ENCODE measurements around the gene KRT3.

KRT3 gene

DNA sequence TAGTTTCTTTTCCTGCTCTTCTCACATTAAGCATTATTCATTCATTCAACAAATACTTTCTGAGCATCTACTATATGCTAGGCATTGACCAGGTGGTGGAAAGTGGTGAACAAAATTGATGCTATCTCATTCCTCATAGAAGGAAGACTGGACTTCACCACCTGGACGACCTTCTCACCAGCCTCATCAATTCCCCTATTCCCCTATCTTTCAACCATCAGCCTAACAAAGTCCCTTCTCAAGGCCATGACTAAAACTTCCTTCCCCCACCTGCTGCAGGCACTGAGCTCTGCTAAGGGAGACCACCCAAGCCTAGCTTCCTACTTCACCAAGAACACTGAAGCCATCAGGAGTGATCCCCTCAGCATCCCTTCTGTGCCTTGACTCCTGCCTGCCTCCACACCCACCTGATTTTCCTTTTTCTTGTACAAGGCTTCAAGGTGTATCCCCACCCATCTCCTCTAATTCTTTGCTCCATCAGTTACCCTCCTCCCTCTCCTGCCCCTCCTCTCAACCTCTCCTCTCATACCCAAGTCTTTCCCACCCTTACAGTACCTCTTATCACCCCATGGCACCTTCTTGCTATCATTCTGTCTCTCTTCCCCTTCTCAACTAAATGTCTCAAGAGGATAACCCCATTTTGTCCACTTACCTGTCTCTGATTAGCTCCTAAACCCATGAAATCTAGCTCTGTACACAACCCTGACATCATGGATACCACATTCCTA is 38.3 kb downstream of the KRT3 start:
- TF ChIP-seq, protein P1, sequence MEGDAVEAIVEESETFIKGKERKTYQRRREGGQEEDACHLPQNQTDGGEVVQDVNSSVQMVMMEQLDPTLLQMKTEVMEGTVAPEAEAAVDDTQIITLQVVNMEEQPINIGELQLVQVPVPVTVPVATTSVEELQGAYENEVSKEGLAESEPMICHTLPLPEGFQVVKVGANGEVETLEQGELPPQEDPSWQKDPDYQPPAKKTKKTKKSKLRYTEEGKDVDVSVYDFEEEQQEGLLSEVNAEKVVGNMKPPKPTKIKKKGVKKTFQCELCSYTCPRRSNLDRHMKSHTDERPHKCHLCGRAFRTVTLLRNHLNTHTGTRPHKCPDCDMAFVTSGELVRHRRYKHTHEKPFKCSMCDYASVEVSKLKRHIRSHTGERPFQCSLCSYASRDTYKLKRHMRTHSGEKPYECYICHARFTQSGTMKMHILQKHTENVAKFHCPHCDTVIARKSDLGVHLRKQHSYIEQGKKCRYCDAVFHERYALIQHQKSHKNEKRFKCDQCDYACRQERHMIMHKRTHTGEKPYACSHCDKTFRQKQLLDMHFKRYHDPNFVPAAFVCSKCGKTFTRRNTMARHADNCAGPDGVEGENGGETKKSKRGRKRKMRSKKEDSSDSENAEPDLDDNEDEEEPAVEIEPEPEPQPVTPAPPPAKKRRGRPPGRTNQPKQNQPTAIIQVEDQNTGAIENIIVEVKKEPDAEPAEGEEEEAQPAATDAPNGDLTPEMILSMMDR (IDR thresholded peaks at IDR 0.05; ENCODE audit: low read depth, low read length, poor library complexity, severe bottlenecking): no peak
- TF ChIP-seq EZH2phosphoT487 (IDR thresholded peaks at IDR 0.05; ENCODE audit: borderline replicate concordance, low read length): no peak
- H3K4me1 ChIP-seq (ENCODE audit: control insufficient read depth, low read length): no peaks in the 10 kb centered on the region
- H3K9me2 ChIP-seq (replicated peaks; ENCODE audit: control insufficient read depth, low read length): no peaks in the 10 kb centered on the region
- H3K27ac ChIP-seq (ENCODE audit: low read depth, low read length): no peak overlapping the region
- H3K36me3 ChIP-seq (ENCODE audit: control insufficient read depth, low read length): no peaks in the 10 kb centered on the region
- no peaks in the 10 kb centered on the region for H4K20me1 ChIP-seq (ENCODE audit: control insufficient read depth, insufficient read depth, low read depth, low read length)
- peaks cover 7% of the 10 kb centered on the region; the same call in 1 of the 2 replicates for H3K27me3 ChIP-seq (ENCODE audit: control insufficient read depth, low read length)
- no peaks in the 10 kb centered on the region for H3K79me2 ChIP-seq (ENCODE audit: control insufficient read depth, low read length)
- H3K9me3 ChIP-seq (ENCODE audit: control insufficient read depth, insufficient read depth, low read length): peaks cover 11% of the 10 kb centered on the region; the same call in 1 of the 2 replicates
- no peak overlapping the region for H3K4me2 ChIP-seq (ENCODE audit: low read length)
- no peaks in the 10 kb centered on the region for H3F3A ChIP-seq (ENCODE audit: control insufficient read depth, insufficient read depth)
- H3K4me3 ChIP-seq (ENCODE audit: low read length): no peak overlapping the region

DNA sequence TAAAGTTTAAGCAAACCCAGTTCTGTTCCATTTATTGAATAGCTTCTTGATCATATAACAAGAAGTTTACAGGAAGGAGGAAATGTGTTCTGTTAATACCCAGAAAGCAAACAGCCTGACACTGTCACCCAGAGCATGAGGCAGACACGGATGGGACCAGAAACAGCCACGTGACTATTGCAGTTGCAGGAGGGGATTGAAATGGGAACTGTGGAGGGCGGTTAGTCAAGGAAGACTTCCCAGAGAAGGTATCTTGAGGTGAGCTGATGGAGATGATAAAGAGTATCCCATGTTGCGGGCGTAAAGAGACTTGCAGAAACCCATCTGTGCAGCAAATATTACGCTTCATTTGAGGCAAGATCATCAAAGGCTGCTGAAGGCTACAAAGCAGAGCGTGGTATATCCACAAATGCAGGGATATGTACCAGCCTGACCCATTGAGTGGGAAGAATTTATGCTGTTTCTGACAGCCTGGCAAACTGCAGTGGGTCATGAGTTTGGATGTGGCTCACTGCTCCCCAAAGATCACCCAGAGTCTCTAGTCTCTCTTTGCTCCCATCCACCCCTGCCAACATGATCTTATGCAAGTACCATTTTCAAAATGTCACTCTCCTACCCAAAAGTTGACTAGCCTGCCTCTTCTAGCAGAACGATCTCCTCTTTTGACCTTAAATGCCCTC is 39.5 kb downstream of the KRT3 start:
- Histone ChIP-seq H3K9me2 (replicated peaks; ENCODE audit: control insufficient read depth, low read length) (no peaks in the 10 kb centered on the region), H3K36me3 (ENCODE audit: control insufficient read depth, low read length) (no peaks in the 10 kb centered on the region), H3K4me3 (ENCODE audit: low read length) (no peak overlapping the region), H3K4me2 (ENCODE audit: low read length) (no peak overlapping the region), H3K27me3 (ENCODE audit: control insufficient read depth, low read length) (peaks cover 7% of the 10 kb centered on the region; the same call in 1 of the 2 replicates), H3K27ac (ENCODE audit: low read depth, low read length) (no peak overlapping the region), H3K9me3 (ENCODE audit: control insufficient read depth, insufficient read depth, low read length) (peaks cover 7% of the 10 kb centered on the region; the same call in 1 of the 2 replicates), H3F3A (ENCODE audit: control insufficient read depth, insufficient read depth) (no peaks in the 10 kb centered on the region), H3K4me1 (ENCODE audit: control insufficient read depth, low read length) (no peaks in the 10 kb centered on the region), H3K79me2 (ENCODE audit: control insufficient read depth, low read length) (no peaks in the 10 kb centered on the region), H4K20me1 (ENCODE audit: control insufficient read depth, insufficient read depth, low read depth, low read length) (no peaks in the 10 kb centered on the region)
- no peak for TF ChIP-seq EZH2phosphoT487 (IDR thresholded peaks at IDR 0.05; ENCODE audit: borderline replicate concordance, low read length)

DNA sequence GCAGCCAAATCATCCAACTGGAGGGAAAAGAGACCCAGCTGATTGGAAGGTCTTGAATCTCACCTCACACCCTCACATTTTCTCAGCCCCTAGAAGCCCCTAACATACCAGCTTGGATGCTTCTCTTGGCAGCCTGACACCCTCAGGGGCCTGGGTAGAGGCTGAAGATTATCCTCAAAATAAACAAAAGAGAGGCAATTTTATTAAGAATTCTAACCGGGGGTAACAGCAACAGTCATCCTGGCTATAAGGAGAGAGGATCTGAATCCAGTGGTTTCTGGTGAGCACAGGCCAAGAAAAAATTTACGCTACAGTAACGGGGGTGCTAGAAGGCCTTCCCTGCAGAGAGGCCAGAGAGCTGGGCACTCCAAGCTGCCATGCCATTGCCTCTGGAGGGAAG is 40.4 kb downstream of the KRT3 start:
- Histone ChIP-seq H3K36me3 (ENCODE audit: control insufficient read depth, low read length) (no peaks in the 10 kb centered on the region), H3K27ac (ENCODE audit: low read depth, low read length) (no peak overlapping the region), H3K4me2 (ENCODE audit: low read length) (no peak overlapping the region), H3K79me2 (ENCODE audit: control insufficient read depth, low read length) (no peaks in the 10 kb centered on the region), H3K27me3 (ENCODE audit: control insufficient read depth, low read length) (peaks cover 7% of the 10 kb centered on the region; the same call in 1 of the 2 replicates), H3K9me3 (ENCODE audit: control insufficient read depth, insufficient read depth, low read length) (peaks cover 6% of the 10 kb centered on the region; the same call in 1 of the 2 replicates), H3K4me3 (ENCODE audit: low read length) (no peak overlapping the region), H4K20me1 (ENCODE audit: control insufficient read depth, insufficient read depth, low read depth, low read length) (no peaks in the 10 kb centered on the region), H3K4me1 (ENCODE audit: control insufficient read depth, low read length) (no peaks in the 10 kb centered on the region), H3F3A (ENCODE audit: control insufficient read depth, insufficient read depth) (no peaks in the 10 kb centered on the region), H3K9me2 (replicated peaks; ENCODE audit: control insufficient read depth, low read length) (no peaks in the 10 kb centered on the region)
- TF ChIP-seq, protein P1 (IDR thresholded peaks at IDR 0.05; ENCODE audit: low read depth, low read length, poor library complexity, severe bottlenecking): no peak
- TF ChIP-seq EZH2phosphoT487 (IDR thresholded peaks at IDR 0.05; ENCODE audit: borderline replicate concordance, low read length): no peak

DNA sequence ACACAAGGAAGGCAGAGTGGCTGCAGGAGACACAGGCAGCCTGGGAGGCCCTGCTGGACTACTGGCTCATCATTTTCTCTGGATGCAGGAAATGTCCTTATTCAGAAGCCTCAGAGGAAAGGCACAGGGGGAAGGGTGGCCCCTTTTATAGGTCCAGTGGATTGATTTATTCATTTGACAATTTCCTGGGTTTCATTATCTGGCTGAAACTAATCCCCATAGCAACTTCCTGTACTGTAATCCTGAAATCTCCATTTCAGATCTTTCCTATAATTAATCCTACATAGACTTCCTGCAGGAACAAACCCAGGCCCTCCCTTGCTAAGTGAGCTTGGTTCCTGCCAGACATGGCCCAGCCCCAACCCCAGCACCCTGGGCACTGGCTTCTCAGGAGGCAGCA is 41.8 kb downstream of the KRT3 start:
- no peaks in the 10 kb centered on the region for H3K4me1 ChIP-seq (ENCODE audit: control insufficient read depth, low read length)
- no peaks in the 10 kb centered on the region for H4K20me1 ChIP-seq (ENCODE audit: control insufficient read depth, insufficient read depth, low read depth, low read length)
- peaks cover 7% of the 10 kb centered on the region; the same call in 1 of the 2 replicates for H3K27me3 ChIP-seq (ENCODE audit: control insufficient read depth, low read length)
- H3K4me3 ChIP-seq (ENCODE audit: low read length): no peak overlapping the region
- no peaks in the 10 kb centered on the region for H3F3A ChIP-seq (ENCODE audit: control insufficient read depth, insufficient read depth)
- H3K36me3 ChIP-seq (ENCODE audit: control insufficient read depth, low read length): no peaks in the 10 kb centered on the region
- H3K9me2 ChIP-seq (replicated peaks; ENCODE audit: control insufficient read depth, low read length): no peaks in the 10 kb centered on the region
- no peak overlapping the region for H3K4me2 ChIP-seq (ENCODE audit: low read length)
- H3K9me3 ChIP-seq (ENCODE audit: control insufficient read depth, insufficient read depth, low read length): no peaks in the 10 kb centered on the region
- no peaks in the 10 kb centered on the region for H3K79me2 ChIP-seq (ENCODE audit: control insufficient read depth, low read length)
- TF ChIP-seq, protein P1 (IDR thresholded peaks at IDR 0.05; ENCODE audit: low read depth, low read length, poor library complexity, severe bottlenecking): no peak
- TF ChIP-seq EZH2phosphoT487 (IDR thresholded peaks at IDR 0.05; ENCODE audit: borderline replicate concordance, low read length): no peak
- no peak overlapping the region for H3K27ac ChIP-seq (ENCODE audit: low read depth, low read length)

Measured in DOHH2 (cell line).